ENCODE results near the gene FLG.
"Not testable (repeated sequence)": the region's sequence is repeated elsewhere in the genome, so short reads cannot be mapped to it uniquely, and the experiment has no call there.

Gene FLG

GRCh38 chr1:152306123-152306522 is 18.9 kb downstream of the FLG start:
- not testable (repeated sequence) for H3K9me3 ChIP-seq; H3K4me3 ChIP-seq (ENCODE audit: low read depth in 1 of 2, low read length in 1 of 2); H3K27me3 ChIP-seq; H3K4me1 ChIP-seq (ENCODE audit: control insufficient read depth in 1 of 2, insufficient read depth in 1 of 2, low read depth in 1 of 2, low read length in 1 of 2); H3K36me3 ChIP-seq; H3K27ac ChIP-seq

DNA sequence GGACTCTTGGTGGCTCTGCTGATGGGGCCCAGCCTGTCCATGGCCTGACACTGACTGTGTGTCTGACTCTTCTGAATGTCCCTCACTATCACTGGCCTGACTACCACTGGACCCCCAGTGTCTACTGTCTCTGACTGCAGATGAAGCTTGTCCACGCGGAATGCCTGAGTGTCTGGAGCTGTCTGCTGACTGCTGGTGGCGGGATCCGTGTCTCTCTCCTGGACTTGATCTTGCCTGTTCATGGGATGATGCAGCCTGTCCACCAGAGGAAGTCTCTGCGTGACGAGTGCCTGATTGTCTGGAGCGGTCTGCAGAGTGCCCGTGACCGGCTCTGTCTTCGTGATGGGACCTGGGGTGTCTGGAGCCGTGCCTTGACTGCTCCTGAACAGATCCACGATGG is 20.3 kb downstream of the FLG start:
- H3K4me1 ChIP-seq (ENCODE audit: control insufficient read depth in 1 of 2, insufficient read depth in 1 of 2, low read depth in 1 of 2, low read length in 1 of 2); H3K27ac ChIP-seq; H3K4me3 ChIP-seq (ENCODE audit: low read depth in 1 of 2, low read length in 1 of 2); H3K36me3 ChIP-seq; H3K27me3 ChIP-seq; H3K9me3 ChIP-seq: not testable (repeated sequence)

GRCh38 chr1:152303139-152303872 is 21.7 kb downstream of the FLG start:
- H3K36me3 ChIP-seq; H3K4me3 ChIP-seq (ENCODE audit: low read depth in 1 of 2, low read length in 1 of 2); H3K27ac ChIP-seq; H3K9me3 ChIP-seq; H3K4me1 ChIP-seq (ENCODE audit: control insufficient read depth in 1 of 2, insufficient read depth in 1 of 2, low read depth in 1 of 2, low read length in 1 of 2); H3K27me3 ChIP-seq: not testable (repeated sequence)

- H3K4me3 ChIP-seq (ENCODE audit: low read depth in 1 of 2, low read length in 1 of 2); H3K36me3 ChIP-seq; H3K4me1 ChIP-seq (ENCODE audit: control insufficient read depth in 1 of 2, insufficient read depth in 1 of 2, low read depth in 1 of 2, low read length in 1 of 2); H3K27ac ChIP-seq; H3K9me3 ChIP-seq; H3K27me3 ChIP-seq: not testable (repeated sequence)
These were observed 68.6 kb downstream of the FLG start for GRCh38 chr1:152256394-152256793.
